Fibroblast of skin of right biceps (primary cell): ENCODE measurements around the gene LRRC10.

Source experiments
- DNase-seq: peaks from one replicate; pipeline ENCODE4 v3.0.0-alpha.2; 2013

Gene LRRC10, protein sequence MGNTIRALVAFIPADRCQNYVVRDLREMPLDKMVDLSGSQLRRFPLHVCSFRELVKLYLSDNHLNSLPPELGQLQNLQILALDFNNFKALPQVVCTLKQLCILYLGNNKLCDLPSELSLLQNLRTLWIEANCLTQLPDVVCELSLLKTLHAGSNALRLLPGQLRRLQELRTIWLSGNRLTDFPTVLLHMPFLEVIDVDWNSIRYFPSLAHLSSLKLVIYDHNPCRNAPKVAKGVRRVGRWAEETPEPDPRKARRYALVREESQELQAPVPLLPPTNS

DNA sequence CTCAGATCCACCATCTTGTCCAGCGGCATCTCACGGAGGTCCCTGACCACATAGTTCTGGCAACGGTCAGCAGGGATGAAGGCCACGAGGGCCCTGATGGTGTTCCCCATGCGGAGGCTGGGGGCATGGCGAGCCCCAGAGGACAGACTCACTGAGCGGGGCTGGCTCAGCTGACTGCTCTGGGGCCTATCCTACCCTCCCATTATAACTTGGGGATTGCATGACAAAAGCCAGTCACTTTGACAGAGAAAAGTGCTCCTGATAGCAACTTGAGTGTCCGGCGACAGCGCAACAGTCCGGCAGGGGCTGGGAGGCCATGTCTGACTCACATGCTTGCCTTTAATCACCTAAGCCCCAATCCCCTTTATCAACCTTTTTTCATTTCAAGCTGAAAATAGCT, at the start of gene LRRC10:
LRRC10 (minus strand) TSS at position 179 of the 400 bp plus-strand sequence; CDS start at position 110, 69 bp downstream.
- DNase-seq = no peak

DNA sequence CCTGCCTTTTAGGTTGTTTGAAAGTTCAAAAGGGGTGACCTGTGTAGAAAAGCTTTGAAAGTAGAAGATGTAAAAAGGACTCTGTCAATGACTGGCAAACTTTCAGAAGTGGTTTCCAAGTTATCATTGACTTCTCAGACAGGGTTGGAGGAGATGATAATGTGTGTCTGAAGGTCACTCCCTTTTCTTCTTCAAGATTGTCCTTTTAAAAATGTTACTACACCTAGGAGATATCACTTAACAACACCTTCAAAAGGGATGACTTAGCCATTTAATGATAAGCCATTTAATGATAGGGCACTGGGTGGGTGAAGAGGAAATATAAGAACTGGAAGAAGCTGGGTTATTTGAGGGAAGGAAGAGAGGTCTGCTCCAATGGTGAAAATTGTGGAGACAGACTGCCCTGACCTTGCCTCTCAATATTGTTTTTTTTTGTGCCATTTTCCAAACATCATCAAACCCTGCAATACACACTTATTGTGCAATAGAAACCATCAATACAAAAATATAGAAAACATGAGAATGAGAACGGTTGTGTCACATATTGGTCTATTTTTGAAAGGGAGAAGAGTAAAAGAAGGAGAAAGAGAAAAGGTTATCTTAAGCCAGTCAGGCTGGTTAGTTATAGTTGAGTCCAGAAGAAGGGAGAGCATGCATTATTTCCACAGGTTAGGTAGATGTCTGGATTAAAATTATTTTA, 49.6 kb upstream of the LRRC10 start:
- no peak for DNase-seq

DNA sequence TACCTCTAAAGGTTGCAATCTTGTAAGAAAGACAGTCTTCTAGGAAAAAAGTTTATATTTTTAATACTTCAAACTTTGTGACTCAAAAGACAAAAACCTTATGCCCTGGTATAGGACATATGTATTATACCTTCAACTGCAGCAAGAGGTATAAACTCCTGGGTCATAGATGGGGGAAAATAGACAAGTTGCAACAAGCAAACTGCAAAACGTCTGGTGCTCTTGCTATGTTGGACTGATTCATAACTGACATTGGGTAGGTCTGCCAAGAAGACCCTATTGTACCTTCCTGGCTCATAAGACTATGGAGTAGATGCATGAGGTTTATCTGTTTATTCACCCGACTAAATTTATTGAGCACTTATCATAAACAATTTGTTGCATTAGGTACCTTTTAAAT, 47.5 kb upstream of the LRRC10 start:
- DNase-seq = no peak

DNA sequence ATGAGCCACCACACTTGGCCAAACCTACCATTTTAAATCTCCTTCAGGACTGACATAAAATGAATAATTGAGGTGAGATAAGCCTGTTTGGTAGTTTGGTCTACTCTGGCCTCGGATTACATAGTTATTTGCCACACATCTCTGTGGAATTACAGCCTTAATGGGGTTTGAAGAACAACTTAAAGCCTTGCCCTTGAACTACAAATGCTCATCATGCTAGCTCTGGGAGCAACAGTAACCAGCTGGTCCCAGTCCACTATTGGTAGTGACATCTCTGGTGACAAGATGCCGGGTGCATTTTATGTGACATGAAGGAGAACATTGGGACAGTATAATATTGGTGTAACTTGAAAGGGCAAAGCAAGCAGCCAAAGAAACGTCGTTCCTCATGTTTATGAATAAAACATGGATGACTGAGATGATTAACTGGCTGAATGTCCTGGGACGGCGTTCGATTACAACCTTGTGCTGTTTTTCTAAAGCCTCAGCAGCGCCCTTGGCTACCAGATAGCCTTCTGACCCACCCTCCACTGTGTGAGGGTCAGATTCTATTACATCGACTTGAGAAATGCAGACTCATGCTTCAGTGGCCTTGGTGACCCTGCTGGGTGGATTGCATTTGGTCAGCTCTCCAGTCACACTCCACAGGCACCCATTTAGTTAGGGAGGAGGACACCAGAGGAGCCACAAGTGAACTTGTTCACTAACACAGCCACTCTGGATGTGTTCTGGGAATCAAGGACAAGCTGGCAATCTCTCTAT, 46.9 kb upstream of the LRRC10 start:
- peak; percentile 17 for DNase-seq

DNA sequence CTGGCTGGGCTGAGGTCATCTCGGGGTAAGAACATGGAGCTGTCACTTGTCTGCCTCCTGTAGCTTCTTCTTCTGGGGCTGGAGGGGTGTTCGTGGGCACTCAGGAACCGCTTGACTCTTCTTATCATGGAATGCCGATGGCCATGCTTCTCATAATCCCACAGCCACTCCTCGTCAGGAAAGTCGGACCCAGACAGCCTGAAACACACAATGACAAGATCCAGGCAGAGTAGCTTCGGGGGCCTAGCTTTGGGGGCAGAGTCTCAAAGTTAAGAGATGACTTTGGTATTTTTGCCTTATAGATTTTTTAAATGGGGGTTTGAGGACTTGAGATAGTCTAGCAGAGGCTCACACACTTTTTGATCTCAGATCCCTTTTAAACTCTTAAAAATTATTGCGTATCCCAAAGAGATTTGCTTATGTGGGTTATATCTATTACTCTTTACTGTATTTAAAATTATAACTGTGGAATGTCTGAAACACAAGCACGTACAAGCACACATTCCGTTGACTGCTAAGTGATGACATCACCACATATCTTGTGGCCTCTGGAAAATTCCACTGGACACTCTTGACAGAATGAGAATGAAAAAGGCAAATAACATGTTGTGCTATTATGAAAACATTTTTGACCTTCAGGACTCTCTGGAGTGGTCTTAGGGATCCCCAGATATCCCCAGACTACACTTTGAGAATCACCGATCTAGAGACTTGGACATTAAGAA, 45.1 kb upstream of the LRRC10 start:
- peak; percentile 92 for DNase-seq

GRCh38 chr12:69653703-69654102, 43.0 kb upstream of the LRRC10 start:
- peak; percentile 49 for DNase-seq

- no peak for DNase-seq
Measured at GRCh38 chr12:69651922-69652321, 41.2 kb upstream of the LRRC10 start.

- no peak for DNase-seq
Measured at GRCh38 chr12:69649529-69649928, 38.8 kb upstream of the LRRC10 start.

DNA sequence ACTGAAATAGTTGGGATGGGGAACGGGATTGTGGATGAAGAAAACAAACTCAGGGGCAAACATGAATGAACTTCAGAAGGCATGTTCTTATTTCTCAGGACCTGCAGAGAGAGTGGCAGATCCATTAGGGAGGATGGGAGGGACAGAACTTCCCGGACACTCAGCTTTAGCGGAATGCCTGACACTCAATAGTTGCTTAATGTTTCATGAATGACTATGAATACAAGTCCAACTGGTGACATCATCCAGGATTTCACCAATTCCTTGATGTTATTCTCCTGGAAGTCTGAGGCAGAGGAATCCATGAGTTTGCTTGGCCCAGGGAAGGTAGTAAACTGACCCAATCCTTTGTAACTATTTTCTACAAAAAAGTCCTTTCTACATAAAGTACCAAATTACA, 37.8 kb upstream of the LRRC10 start:
- peak; percentile 93 for DNase-seq

- DNase-seq = no peak
Measured at GRCh38 chr12:69647178-69647577, 36.5 kb upstream of the LRRC10 start.

DNA sequence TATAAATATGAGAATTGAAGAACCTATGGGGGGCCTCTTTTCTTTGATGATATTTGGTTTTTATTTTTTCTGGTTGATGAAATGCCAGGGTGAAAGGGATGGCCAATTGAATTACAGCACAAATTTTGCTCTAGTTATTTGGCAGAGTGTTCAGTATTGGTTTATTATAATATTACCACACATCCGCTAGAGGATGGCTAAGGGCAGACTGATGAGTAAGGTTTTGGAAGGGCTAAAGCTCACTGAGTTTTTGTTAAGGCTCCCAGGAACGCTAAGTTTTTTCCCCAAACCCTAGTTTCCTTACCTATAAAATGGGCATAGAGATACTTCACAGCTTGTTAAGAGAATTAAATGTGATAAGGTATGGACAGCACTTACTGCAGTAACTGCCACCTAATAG, 34.3 kb upstream of the LRRC10 start:
- DNase-seq = no peak

- no peak for DNase-seq
Measured at GRCh38 chr12:69644511-69644910, 33.8 kb upstream of the LRRC10 start.

DNA sequence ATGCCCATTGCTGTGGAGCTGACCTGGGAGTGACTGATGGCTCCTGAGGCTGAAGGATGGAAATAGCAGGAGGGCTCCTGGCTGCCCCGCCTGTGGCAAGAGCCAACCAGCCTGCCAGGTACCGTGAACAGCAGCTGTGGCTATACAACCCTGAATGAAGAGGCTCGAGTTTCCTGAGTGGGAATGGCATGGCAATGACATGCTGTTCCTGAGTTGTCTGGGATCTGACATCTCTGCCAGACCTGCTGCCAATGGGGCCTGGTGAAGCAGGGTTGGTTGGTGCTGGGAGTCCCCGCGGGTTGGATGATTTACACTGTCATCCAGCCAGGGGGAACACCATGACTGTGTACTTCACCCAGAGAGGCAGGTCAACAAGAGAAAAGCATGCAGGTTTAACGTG, 31.8 kb upstream of the LRRC10 start:
- no peak for DNase-seq

DNA sequence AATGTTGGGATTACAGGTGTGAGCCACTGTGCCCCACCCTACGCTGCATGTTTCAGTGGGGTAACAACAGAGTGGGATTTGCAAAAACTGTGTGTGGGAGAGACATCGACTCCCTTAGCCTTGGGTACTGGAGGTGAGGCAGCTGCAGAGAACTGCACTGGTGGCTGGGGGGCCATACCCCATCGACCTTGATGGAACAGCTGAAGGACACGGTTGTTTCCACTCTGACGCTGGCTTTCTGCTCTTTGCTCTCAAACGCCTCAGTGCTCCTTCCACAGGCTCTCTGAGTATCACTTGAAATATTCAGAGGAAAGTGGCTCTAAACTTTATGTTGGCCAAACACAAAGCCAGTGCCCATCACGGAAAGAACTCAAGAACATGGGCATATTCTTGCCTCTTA, 30.8 kb upstream of the LRRC10 start:
- DNase-seq = no peak

GRCh38 chr12:69639400-69640016, 28.8 kb upstream of the LRRC10 start:
- peak; percentile 68 for DNase-seq

DNA sequence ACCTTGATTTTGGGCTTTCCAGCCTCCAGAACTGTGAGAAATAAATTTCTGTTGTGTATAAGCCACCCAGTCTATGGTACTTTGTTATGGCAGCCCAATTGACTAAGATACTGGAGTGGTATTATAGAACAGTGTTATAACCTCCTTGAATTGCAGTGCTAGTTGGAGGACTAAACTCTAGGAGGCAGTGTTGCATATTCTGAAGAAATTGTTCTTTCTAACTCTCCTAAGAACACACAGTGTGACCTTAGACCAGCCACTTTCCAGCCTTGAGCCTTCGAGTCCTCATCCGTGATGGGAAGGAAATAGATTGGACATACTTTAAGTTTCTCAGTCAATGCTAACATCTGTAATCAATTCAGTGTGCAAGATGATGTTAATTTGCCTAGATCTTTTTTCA, 22.4 kb upstream of the LRRC10 start:
- DNase-seq = no peak

GRCh38 chr12:69630191-69630590, 19.5 kb upstream of the LRRC10 start:
- no peak for DNase-seq

GRCh38 chr12:69627501-69627900, 16.8 kb upstream of the LRRC10 start:
- no peak for DNase-seq

DNA sequence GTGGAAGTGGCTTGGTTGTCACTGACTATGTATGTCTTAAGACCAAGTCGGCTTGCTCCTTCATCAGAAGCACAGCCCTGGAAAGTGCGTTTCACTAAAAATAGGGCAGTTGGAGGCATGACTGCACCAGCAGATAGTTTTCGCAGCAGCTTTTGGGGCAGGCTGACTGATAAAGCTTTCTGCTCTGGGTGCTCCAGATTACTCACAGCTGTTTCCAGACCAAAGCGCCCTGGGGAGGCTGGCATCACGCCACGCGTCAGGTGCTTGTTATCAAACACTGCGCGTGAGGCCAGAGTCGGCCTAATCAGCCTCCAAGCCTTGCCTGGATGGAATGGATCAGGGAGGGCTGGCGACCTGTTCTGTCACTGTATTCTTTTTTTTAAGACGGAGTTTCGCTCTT, 13.3 kb upstream of the LRRC10 start:
- no peak for DNase-seq

DNA sequence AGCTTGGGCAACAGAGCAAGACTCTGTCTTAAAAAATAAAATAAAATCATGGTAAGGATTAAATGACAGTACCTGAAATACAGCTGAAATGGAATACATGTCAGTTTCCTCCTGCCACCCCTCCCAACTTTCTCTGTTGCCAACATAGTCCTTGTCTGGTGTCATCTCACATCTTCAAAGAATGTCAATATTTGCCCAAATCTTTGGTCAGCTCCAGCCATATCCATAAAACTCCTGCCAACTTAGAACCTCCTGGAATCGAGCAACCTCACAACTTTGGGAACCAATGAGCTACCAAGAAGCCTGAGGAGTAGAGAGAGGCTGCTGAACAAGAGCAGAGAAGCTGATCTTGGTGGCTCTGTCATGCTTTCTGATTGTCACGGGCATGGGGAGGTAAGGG, 10.8 kb upstream of the LRRC10 start:
- DNase-seq = no peak

DNA sequence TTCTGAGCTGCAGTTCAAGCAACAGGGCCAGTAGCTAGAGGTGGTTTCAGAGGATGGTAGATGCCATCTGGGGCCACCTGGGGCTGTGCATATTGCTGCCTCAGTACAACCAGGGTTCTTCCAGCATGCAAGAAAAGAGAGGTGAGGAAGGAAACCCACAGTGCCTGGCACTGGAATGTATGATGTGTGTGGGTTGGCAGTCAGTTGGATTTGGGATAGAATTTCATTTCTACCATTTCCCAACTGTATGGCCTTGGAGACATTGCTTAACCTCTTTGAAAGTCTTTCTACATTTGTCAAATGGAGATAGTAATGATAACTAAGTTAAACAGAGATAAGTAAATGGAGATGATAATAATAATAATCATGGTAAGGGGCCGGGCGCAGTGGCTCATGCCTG, 10.2 kb upstream of the LRRC10 start:
- no peak for DNase-seq

- no peak for DNase-seq
Measured at GRCh38 chr12:69620077-69620476, 9.4 kb upstream of the LRRC10 start.

DNA sequence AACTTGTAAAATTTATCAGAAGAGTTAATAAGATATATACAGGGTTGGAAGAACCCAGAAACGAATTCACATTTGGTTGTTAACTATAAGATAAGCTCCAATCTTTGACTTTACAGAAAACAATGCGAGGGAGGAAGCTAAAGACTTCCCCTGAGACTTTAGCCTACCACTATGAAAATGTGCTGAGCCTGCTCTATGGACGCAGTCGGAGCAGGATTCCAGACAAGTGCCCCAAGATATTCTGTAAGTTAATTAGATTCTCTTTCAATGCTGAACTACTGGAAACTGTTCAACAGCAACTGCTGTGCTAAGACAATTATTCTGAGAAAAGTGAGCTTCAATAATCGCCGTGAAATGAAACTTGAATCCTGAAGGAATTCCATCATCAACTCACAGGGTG, 8.3 kb upstream of the LRRC10 start:
- DNase-seq = no peak
